Fibroblast of lung (primary cell): Measurements from ENCODE around the gene CYP26B1. TPM values are rescaled to one million over a fixed set of nuclear protein-coding genes. Genes with fewer than 3 reads are reported as not detected.

ENCODE experiments used
- DNase-seq, 2 donors: peaks; one replicate each; pipeline versions ENCODE4 v3.0.0 to v3.0.0-alpha.2; 2010; ENCODE audit warnings: low read depth in 2 of 2
- H2AFZ ChIP-seq: 2 replicates; pipeline ENCODE4 v1.5.1; 2012; ENCODE audit warnings: low read length, control low read depth, inconsistent platforms
- H3K27ac ChIP-seq: 2 replicates; pipeline ENCODE4 v1.5.1; 2011; ENCODE audit warnings: low read length, control low read depth; ENCODE audit not compliant: insufficient read depth
- H3K27me3 ChIP-seq: 2 replicates; pipeline ENCODE4 v1.5.1; 2011; ENCODE audit warnings: mild to moderate bottlenecking, low read length; ENCODE audit not compliant: control insufficient read depth, insufficient read depth
- H3K36me3 ChIP-seq: 2 replicates; pipeline ENCODE4 v1.5.1; 2011; ENCODE audit warnings: low read length; ENCODE audit not compliant: control insufficient read depth, insufficient read depth
- H3K4me1 ChIP-seq: 2 replicates; pipeline ENCODE4 v1.5.1; 2011; ENCODE audit warnings: low read length; ENCODE audit not compliant: control insufficient read depth, insufficient read depth; ENCODE audit errors: extremely low read depth
- H3K4me2 ChIP-seq: 2 replicates; pipeline ENCODE4 v1.5.1; 2011; ENCODE audit warnings: low read length, control low read depth; ENCODE audit not compliant: insufficient read depth; ENCODE audit errors: extremely low read depth
- H3K4me3 ChIP-seq, 4 experiments: fragments of 200-600 bp in 1 of 4; sonication (generic) in 1 of 4; replicated peaks in 1 of 4; 2 replicates each; pipeline ENCODE4 v1.5.1; 2011 to 2016; ENCODE audit warnings: low read length in 4 of 4, low read depth in 3 of 4, mild to moderate bottlenecking in 3 of 4, control low read depth in 2 of 4, inconsistent platforms in 1 of 4, mixed read lengths in 1 of 4; ENCODE audit not compliant: insufficient read depth in 1 of 4; ENCODE audit errors: control extremely low read depth in 1 of 4
- H3K79me2 ChIP-seq: 2 replicates; pipeline ENCODE4 v1.5.1; 2012; ENCODE audit warnings: mild to moderate bottlenecking, low read length, inconsistent platforms; ENCODE audit not compliant: control insufficient read depth, insufficient read depth
- H3K9ac ChIP-seq: 2 replicates; pipeline ENCODE4 v1.5.1; 2011; ENCODE audit warnings: mild to moderate bottlenecking, low read length, control low read depth; ENCODE audit not compliant: insufficient read depth
- H3K9me3 ChIP-seq: 2 replicates; pipeline ENCODE4 v1.5.1; 2012; ENCODE audit warnings: low read depth, low read length; ENCODE audit not compliant: control insufficient read depth, insufficient read depth
- H4K20me1 ChIP-seq: 2 replicates; pipeline ENCODE4 v1.5.1; 2011; ENCODE audit warnings: low read length; ENCODE audit not compliant: control insufficient read depth, insufficient read depth; ENCODE audit errors: extremely low read depth
- EZH2 ChIP-seq: IDR thresholded peaks from 2 replicates; pipeline ENCODE4 v1.5.1; 2012; ENCODE audit warnings: low read length, control low read depth, mild to moderate bottlenecking; ENCODE audit errors: missing control alignments
- polyA plus RNA-seq, 2 donors: library from polyadenylated mRNA; depleted of rRNA in 1 of 2; stranded (reverse) in 1 of 2; unstranded in 1 of 2; fragments of >200 nt; gene quantifications; 2 replicates each; pipeline ENCODE4 v1.2.1, GENCODE V29; 2011 to 2012; ENCODE audit warnings: missing spikeins in 1 of 2
- total RNA-seq: library from RNA; depleted of rRNA; stranded (reverse); fragments of >200 nt; gene quantifications from 2 replicates; pipeline ENCODE4 v1.2.1, GENCODE V29; 2014
- TF ChIP-seq, protein P1 (sequence below), 2 donors: IDR thresholded peaks in 1 of 2; conservative IDR thresholded peaks in 1 of 2; 1 replicate in 1 of 2; 2 replicates in 1 of 2; pipeline ENCODE4 v1.5.1; 2011 to 2012; ENCODE audit warnings: low read length in 2 of 2, control low read depth in 1 of 2, inconsistent platforms in 1 of 2, low read depth in 1 of 2, mild to moderate bottlenecking in 1 of 2

The CYP26B1 gene
- total and polyA plus RNA-seq, 2 donors (not counting 1 experiment from before 2014, with no cell fraction given), result 0.09 to 0.17 TPM

DNA sequence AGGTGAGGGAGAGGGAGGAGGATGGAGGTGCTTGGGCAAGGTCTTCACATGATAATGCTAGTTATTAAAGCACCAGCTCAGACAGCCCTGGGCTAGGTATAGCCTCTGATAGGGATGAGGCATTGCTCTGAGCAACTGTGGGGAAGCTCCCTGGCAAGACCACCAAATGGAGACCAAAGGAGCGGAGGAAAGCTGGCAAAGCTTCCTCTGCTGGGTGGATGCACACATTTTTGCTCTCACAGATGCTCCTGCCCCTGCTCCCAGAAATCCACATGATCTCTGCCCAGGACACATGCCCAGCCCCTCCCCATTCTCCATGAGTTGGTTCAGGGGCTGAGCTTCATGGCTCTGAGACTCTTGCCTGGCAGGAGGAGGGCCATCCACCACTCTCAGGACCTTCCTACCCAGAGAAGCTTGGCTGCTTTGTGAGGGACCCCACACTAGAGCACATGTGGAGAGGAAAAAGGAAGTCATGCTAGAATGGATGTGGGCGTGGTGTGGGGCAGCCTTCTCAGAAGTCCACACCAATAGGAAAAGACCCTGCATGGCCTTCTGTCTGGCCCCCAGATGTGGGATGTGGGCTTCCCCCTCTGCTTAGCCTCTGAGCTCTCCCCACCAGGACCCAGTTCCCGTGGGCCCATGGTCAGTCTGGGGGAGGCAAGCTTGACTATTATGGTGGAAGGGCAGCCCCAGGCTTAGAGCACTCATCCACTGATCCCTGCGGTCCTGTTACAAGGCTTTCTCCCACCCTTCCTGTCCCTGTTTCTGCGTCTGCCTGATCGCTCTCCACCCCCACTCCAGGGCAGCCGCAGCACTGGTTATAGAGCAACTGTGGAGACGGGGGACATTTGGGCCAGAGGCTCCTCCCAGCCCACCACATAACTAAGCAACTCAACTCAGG lies 10.5 kb upstream of the CYP26B1 start:
- no peak for DNase-seq
- H2AFZ ChIP-seq, result no peak overlapping the region
- no peaks in the 10 kb centered on the region for H3K4me1 ChIP-seq
- no peaks in the 10 kb centered on the region for H3K36me3 ChIP-seq
- no peak for TF ChIP-seq EZH2
- TF ChIP-seq, protein P1, sequence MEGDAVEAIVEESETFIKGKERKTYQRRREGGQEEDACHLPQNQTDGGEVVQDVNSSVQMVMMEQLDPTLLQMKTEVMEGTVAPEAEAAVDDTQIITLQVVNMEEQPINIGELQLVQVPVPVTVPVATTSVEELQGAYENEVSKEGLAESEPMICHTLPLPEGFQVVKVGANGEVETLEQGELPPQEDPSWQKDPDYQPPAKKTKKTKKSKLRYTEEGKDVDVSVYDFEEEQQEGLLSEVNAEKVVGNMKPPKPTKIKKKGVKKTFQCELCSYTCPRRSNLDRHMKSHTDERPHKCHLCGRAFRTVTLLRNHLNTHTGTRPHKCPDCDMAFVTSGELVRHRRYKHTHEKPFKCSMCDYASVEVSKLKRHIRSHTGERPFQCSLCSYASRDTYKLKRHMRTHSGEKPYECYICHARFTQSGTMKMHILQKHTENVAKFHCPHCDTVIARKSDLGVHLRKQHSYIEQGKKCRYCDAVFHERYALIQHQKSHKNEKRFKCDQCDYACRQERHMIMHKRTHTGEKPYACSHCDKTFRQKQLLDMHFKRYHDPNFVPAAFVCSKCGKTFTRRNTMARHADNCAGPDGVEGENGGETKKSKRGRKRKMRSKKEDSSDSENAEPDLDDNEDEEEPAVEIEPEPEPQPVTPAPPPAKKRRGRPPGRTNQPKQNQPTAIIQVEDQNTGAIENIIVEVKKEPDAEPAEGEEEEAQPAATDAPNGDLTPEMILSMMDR (conservative IDR thresholded peaks at IDR 0.05 in 1 of 2, IDR thresholded peaks at IDR 0.05 in 1 of 2; ENCODE audit: low read depth in 1 of 2, low read length in 2 of 2), result no peak
- H3K27ac ChIP-seq, result no peak overlapping the region
- H3K9me3 ChIP-seq, result no peaks in the 10 kb centered on the region
- no peaks in the 10 kb centered on the region for H3K79me2 ChIP-seq
- H3K27me3 ChIP-seq, result peaks cover 23% of the 10 kb centered on the region
- H3K4me2 ChIP-seq, result no peak overlapping the region
- no peak overlapping the region for H3K4me3 ChIP-seq
- H4K20me1 ChIP-seq, result no peaks in the 10 kb centered on the region
- no peak overlapping the region for H3K9ac ChIP-seq

DNA sequence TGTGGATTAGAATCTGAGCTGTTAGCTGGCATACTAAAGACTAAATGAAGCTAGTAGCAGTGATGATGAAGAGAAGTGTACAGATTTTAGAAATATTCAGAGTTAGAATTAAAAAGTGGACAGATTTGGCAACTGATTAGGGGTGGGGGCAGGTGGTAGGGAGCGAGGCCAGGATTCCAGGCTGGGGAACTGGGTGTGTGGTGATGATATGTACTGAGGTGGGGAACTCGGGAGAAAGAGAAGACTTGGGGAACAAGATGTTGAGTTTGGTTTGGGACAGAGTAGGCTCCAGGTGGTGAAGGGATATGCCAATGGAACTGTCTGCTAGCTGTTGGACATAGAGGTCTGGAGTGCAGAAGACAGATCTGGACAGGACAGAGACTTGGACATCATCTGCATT lies 9.2 kb upstream of the CYP26B1 start:
- Histone ChIP-seq H3K4me2 (no peak overlapping the region), H3K79me2 (no peaks in the 10 kb centered on the region), H4K20me1 (no peaks in the 10 kb centered on the region), H3K4me3 (no peak overlapping the region), H3K27me3 (peaks cover 27% of the 10 kb centered on the region), H3K9me3 (no peaks in the 10 kb centered on the region), H3K27ac (no peak overlapping the region), H3K4me1 (no peaks in the 10 kb centered on the region), H2AFZ (no peak overlapping the region), H3K36me3 (no peaks in the 10 kb centered on the region), H3K9ac (no peak overlapping the region)
- no peak for DNase-seq
- TF ChIP-seq, protein P1 (conservative IDR thresholded peaks at IDR 0.05 in 1 of 2, IDR thresholded peaks at IDR 0.05 in 1 of 2; ENCODE audit: low read depth in 1 of 2, low read length in 2 of 2), result no peak
- TF ChIP-seq EZH2, result no peak

DNA sequence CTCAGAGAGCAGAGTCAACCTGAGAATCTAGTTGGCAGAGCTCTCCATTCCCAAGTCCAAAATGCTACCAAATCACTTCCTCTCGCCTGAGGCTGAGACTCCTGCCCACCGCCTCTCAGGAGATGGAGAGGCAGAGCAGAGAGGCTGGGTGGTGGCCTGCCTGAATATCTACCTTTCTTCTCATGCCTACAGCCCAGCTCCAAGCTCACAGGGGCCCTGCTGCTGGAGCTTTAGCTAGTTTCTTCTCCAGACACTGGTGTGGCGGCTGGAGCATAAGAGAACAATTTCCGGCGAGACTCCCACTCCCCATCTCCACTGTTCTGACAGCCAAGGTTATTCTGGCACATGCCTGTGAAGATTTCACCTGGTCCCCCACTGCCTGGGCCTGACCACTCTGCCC lies 8.1 kb upstream of the CYP26B1 start:
- TF ChIP-seq EZH2, result no peak
- TF ChIP-seq, protein P1 (conservative IDR thresholded peaks at IDR 0.05 in 1 of 2, IDR thresholded peaks at IDR 0.05 in 1 of 2; ENCODE audit: low read depth in 1 of 2, low read length in 2 of 2), result no peak
- Histone ChIP-seq H3K36me3 (no peaks in the 10 kb centered on the region), H3K4me3 (no peak overlapping the region), H4K20me1 (no peaks in the 10 kb centered on the region), H3K79me2 (no peaks in the 10 kb centered on the region), H3K27me3 (peaks cover 37% of the 10 kb centered on the region), H3K9ac (no peak overlapping the region), H3K27ac (no peak overlapping the region), H3K4me2 (no peak overlapping the region), H2AFZ (no peak overlapping the region), H3K9me3 (no peaks in the 10 kb centered on the region), H3K4me1 (no peaks in the 10 kb centered on the region)
- no peak for DNase-seq
